Amniotic stem cell (primary cell): ENCODE results near the gene CNST.
"Not testable (repeated sequence)": the region's sequence is repeated elsewhere in the genome, so short reads cannot be mapped to it uniquely, and the experiment has no call there.

ENCODE experiments used
- DNase-seq: peaks from one replicate; lab custom pipeline; 2025; lab: John Stamatoyannopoulos, UW

CNST gene

DNA sequence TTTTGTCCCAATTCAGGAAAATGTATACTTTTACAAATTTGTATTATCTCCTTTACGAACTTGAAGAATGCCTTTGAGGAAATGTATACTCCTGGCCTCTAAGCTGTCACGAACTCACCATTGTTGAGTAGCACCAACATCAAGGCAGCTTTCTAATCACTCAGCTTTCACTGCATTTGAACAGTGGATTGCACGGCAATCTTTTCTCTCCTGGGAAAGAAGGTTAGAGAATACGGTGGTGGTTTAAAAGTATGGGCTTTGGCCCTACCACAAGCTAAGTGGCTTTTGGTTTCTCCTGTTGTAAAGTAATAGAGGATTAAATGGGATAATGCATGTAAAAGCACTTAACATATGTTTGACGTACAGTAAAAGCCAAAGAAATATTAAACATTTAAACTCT is 57.8 kb downstream of the CNST start:
- no peak for DNase-seq

DNA sequence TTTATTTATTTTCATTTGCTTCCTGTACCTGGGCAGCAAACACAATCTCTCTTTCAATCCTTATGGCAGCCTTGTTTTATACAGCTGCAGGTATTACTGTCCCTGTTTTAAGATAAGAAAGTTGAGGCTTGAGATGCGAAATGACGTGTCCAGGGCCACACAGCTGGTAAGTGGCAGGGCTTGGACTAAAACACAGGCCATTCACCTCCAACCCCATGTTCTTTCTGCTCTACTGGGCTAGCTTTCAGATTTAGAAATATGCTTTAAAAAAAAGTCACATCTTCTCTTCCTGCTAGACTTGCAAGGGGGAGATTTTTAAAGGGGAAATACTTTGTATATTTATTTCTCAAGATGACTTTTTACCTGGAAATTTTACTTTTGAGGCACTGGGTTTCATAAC is 62.8 kb downstream of the CNST start:
- DNase-seq = no peak

DNA sequence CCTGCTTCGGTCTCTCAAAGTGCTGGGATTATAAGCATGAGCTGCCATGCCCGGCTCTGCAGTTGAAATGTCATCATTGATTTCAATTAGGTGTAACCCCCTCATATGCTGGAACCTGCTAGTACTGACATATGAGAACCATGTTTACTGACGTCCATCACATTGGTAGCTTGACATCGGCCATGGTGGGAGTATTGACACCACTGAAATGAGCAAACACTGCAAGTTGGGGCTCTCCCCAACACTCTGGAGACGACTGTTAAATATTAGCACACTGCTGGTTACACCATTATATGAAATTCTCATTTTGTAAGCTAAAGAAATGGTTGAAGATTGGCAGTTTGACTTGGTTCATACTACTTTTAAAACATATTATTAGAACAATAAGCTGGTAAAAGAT is 63.7 kb downstream of the CNST start:
- no peak for DNase-seq

DNA sequence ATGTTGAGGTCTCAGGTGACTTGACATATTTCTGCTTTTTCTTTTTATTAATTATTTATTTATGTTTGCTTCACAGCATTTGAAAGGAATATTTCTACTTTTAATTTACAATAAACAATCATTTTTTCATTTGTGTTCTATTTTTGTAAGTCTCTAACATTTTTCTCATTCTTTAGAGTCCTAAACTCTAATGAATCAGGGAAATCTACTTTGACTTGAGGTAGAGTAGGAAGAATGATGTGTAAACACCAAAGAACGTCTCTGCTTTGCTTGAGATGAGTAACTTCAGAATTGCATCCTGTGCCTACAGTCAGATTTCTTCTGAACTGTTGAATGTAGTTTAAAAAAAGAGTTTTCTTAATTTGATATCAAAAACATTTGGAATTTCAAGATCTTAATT is 65.2 kb downstream of the CNST start:
- peak; percentile 13 for DNase-seq

DNA sequence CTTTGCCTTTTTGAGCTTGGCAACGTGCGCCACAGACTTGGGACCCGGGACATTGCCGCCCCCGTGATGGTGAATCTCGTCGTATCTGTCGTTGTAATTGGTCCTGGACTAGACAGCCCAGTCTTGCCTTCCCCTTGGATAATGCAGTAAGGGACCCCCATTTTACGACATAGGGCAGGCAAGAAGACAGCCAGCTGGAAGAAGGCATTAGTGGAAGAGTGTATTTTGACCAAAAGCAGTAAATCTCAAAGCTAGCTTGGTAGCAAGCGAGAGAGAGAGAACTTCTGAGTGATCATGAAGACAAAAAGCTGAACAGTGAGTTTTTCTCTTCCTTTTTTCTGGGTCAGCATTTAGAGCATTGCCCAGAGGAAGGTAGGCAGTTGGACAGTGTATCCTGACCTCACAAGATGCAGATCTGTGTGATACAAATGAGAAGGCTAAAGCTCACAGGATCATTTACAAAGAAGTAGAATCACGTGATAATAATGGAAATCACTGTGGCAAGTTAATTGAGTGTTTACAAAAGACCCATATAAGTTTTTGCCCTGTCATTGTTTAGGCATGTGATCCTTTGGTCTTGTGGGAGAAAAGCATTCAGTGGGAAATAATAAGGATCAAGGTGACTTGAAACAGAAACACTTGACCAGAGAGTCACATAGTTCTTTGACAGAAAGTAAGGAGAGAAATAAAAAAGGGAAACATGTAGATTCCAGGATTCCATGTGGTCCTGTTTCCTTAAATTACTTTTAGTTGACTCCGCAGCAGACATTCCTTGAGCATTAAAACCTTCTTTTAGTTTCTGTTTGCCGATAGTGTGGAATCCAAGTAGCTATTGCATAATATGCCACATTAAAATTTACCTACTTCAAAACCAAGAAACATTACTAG is 66.3 kb downstream of the CNST start:
- DNase-seq = peak; percentile 46

- DNase-seq = not testable (repeated sequence)
Observed at GRCh38 chr1:246634659-246635058, 68.4 kb downstream of the CNST start.

DNA sequence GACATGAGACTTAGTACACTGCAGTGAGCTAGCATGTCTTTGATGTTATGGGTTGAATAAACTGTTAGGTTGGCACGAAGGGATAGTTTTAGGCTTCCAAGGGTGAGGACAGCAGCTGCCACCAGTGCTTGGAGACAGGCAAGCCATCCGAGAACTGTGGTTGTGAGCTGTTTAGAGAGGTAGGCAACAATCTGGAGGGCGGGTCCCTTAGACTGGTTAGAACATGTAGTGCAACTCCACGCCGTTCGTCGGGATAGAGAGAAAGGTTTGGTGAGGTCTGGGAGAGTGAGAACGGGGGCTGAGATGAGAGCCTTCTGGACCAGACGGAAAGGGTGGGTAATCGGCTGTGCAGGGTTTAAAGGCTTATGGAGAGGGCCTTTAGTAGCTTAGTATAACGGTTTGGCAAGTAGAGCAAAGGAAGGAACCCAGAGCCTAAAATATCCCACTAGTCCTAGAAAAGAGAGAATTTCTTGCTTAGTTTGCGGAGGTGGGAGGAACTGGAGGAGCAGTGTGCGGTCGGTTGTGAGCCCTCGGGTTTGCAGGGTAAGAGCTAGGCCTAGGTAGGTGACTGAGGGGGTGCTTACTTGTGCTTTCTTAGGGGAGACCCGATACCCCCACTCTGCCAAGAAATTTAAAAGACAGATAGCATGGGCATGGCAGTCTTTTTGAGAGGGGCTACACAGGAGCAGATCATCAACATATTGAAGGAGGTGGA is 72.8 kb downstream of the CNST start:
- no peak for DNase-seq

GRCh38 chr1:246639732-246640131 is 73.5 kb downstream of the CNST start:
- DNase-seq = no peak

GRCh38 chr1:246640747-246641146 is 74.5 kb downstream of the CNST start:
- DNase-seq = no peak

- DNase-seq = no peak
Observed at GRCh38 chr1:246641394-246641793, 75.1 kb downstream of the CNST start.

DNA sequence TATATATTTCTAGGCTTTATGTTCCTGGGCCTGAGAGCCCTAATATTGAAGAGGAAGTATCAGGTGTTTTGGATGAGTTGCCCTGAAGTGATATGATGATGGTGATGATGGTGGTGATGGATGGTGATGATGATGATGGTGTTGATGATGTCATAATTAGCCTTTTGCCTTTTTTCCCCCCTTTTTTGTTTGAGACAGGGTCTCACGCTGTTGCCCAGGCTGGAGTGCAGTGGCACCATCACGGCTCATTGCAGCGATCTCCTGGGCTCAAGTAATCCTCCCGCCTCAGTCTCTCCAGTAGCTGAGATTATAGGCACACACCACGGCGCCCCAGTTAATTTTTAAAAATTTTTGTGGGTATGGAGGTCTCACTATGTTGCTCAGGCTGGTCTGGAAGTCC is 76.5 kb downstream of the CNST start:
- DNase-seq = no peak

GRCh38 chr1:246647113-246647512 is 80.9 kb downstream of the CNST start:
- no peak for DNase-seq

- DNase-seq = no peak
Observed at GRCh38 chr1:246647513-246647912, 81.3 kb downstream of the CNST start.

DNA sequence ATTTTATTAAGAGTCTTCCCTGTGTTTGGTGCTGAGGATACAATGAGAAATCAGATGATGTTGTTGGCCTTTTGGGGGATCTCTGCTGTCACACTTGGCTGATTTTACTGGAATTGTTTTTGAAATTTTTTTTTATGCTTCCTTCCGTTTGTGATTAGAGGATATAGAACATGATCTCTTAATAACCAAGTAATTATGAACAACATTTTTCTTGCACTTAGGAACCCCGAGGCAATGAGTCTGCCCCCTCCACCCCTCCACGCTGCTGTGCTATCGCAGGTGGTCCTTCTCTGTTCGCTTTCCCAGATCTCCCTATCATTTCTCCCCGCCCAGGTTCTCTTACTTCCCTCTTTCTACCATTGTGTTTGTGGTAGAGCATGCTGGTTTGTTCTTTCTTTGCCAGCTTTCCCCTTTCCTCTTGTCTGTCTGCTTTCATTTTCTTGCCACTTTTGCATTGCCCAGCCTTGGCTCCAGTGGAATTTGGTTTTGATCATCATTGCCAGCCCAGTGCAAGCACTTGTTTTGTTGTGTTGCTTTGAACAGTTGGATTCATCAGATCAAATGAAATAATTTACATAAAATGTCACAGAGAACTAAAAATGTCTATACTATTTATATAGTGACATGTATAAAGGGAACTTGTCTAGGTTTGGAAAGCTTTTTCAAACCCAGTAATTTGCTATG is 84.9 kb downstream of the CNST start:
- no peak for DNase-seq

DNA sequence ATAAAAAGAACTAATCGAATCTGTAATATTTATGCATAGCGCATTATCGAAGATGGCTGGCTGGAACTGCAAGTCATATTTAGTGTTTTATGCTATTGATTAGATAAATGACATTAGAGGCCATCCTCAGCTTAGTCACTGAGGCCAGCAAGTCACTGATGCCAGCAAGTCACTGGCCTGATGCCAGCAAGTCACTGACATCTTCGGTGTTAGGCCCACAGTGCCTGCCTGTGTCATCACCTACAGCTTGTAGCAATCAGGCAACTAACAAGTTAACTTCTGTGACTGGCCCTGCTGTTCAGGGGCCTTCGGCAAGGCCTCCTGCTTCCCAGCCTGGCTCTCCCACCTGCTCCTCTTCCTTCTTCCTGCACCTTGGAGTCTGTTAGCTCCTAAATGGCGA is 92.3 kb downstream of the CNST start:
- no peak for DNase-seq

GRCh38 chr1:246659594-246660140 is 93.4 kb downstream of the CNST start:
- no peak for DNase-seq

DNA sequence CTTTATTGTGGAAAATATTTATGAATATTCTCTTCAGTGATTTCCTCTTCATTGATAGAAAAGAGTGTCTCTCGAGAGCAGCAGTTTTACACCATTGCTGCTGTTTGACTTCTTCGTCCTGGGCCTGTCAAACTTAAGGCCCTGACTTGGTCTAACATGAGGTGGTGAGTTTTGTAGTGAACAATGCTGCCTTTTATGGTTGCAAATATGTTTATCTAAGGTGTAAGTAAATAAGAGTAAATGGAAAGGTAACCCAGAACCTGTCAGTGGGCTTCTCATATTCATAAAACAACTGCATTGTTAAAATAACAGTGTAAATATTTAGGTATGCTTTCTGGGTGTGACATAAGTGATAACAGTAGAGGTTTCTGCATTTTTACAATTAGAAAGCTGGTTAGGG is 95.2 kb downstream of the CNST start:
- no peak for DNase-seq

- no peak for DNase-seq
Observed at GRCh38 chr1:246667773-246668172, 101.5 kb downstream of the CNST start.

DNA sequence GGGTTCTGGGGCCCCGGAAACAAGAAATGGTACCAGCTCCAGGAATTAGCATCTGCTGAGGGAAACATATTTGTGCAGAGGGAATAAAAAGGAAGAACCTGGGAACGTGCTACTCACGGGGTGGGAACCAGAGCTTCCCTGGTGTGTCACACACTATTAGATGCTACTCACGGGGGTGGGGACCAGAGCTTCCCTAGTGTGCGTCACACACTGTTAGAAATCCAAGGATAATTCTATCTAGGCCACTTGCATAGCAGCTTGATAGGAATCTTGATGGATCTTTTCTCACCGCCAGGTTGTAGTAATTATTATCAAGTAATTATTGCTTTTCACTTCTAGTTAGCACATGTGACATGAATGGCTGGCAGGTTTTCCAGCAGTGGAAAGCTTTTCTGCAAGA is 103.4 kb downstream of the CNST start:
- no peak for DNase-seq

GRCh38 chr1:246674049-246674448 is 107.8 kb downstream of the CNST start:
- no peak for DNase-seq

DNA sequence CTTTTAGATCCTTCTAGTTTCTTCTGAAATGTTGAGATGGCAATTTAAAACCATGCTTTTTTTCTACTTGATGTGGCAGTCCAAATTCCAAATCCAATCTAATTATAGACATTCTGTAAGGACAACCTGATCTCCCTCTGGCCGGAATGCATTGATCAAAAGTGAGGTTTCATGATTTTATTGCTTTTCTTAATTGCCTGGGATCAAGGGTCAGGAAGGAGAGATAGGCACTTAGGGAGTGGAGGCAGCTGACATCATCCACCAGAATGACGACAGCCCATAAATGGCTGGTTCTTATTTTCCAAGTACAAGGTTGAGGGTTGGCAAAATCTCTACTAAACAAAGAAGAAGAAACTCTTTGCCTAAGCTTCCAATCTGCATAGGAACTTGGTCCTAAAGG is 111.6 kb downstream of the CNST start:
- DNase-seq = no peak
